HEK293 (cell line): Measurements from ENCODE around the gene MAP3K13.
"Not testable (repeated sequence)": the region's sequence is repeated elsewhere in the genome, so short reads cannot be mapped to it uniquely, and the experiment has no call there.

ENCODE experiments used
- CTCF ChIA-PET: fragments of 350-600 bp; formaldehyde crosslinking; extraction: SDS; loops from one replicate; lab custom pipeline; 2021; ENCODE audit warnings: antibody characterized with exemption; lab: Yijun Ruan, JAX
- POLR2A ChIA-PET: fragments of 300-600 bp; formaldehyde crosslinking; extraction: SDS; loops from one replicate; lab custom pipeline; 2020; ENCODE audit warnings: antibody characterized with exemption, inconsistent platforms; lab: Yijun Ruan, JAX
- H3K27ac ChIP-seq: fragments of 200-500 bp; sonication (Bioruptor generic); 2 replicates; pipeline ENCODE4 v1.5.1; 2014; ENCODE audit warnings: low read depth, low read length, control low read depth, inconsistent platforms; ENCODE audit errors: extremely low read depth
- H3K36me3 ChIP-seq, 2 experiments: fragments of 200-500 bp in 1 of 2; sonication (Bioruptor generic) in 1 of 2; 1 replicate in 1 of 2; 2 replicates in 1 of 2; pipeline ENCODE4 v1.5.1; 2014 to 2017; ENCODE audit warnings: inconsistent platforms in 2 of 2, low read length in 2 of 2; ENCODE audit not compliant: control insufficient read depth in 2 of 2, insufficient read depth in 1 of 2
- H3K4me1 ChIP-seq: fragments of 200-500 bp; sonication (Bioruptor generic); 2 replicates; pipeline ENCODE4 v1.5.1; 2014; ENCODE audit warnings: mild to moderate bottlenecking, low read length, inconsistent platforms; ENCODE audit not compliant: control insufficient read depth, insufficient read depth
- H3K4me3 ChIP-seq: 2 replicates; pipeline ENCODE4 v1.5.1; 2011; ENCODE audit warnings: low read depth, mild to moderate bottlenecking, control low read depth, low read length, moderate library complexity
- H3K9me3 ChIP-seq: fragments of 200-500 bp; sonication (Bioruptor generic); 2 replicates; pipeline ENCODE4 v1.5.1; 2014; ENCODE audit warnings: low read depth, low read length, inconsistent platforms; ENCODE audit not compliant: control insufficient read depth, insufficient read depth
- BCL11A ChIP-seq: fragments of 450-650 bp; formaldehyde crosslinking; IDR thresholded peaks from 2 replicates; pipeline ENCODE4 v1.5.1; 2016; ENCODE audit warnings: low read depth, missing biosample characterization, missing genetic modification characterization
- IKZF3 ChIP-seq: fragments of 450-650 bp; IDR thresholded peaks from 2 replicates; pipeline ENCODE4 v1.5.0; 2018; ENCODE audit warnings: missing biosample characterization, mild to moderate bottlenecking, missing genetic modification characterization, moderate library complexity
- INSM2 ChIP-seq: fragments of 450-650 bp; formaldehyde crosslinking; IDR thresholded peaks from 2 replicates; pipeline ENCODE4 v1.5.1; 2016; ENCODE audit warnings: missing biosample characterization, missing genetic modification characterization
- KLF10 ChIP-seq: fragments of 450-650 bp; IDR thresholded peaks from 2 replicates; pipeline ENCODE4 v1.5.1; 2018; ENCODE audit warnings: missing biosample characterization, mild to moderate bottlenecking, missing genetic modification characterization
- WT1 ChIP-seq: fragments of 450-650 bp; formaldehyde crosslinking; IDR thresholded peaks from 2 replicates; pipeline ENCODE4 v1.5.1; 2016; ENCODE audit warnings: missing biosample characterization, missing genetic modification characterization
- ZBTB17 ChIP-seq: fragments of 450-650 bp; formaldehyde crosslinking; IDR thresholded peaks from 2 replicates; pipeline ENCODE4 v1.5.1; 2016; ENCODE audit warnings: missing biosample characterization, missing genetic modification characterization
- ZBTB26 ChIP-seq: fragments of 450-650 bp; formaldehyde crosslinking; optimal IDR thresholded peaks from 2 replicates; pipeline ENCODE3; 2016; ENCODE audit warnings: missing biosample characterization, mild to moderate bottlenecking, missing genetic modification characterization
- ZFHX2 ChIP-seq: fragments of 450-650 bp; formaldehyde crosslinking; conservative IDR thresholded peaks from 2 replicates; pipeline ENCODE4 v1.5.1; 2016; ENCODE audit warnings: missing biosample characterization, missing genetic modification characterization
- ZFP37 ChIP-seq: fragments of 450-650 bp; formaldehyde crosslinking; IDR thresholded peaks from 2 replicates; pipeline ENCODE4 v1.5.1; 2016; ENCODE audit warnings: missing biosample characterization, missing genetic modification characterization
- ZNF114 ChIP-seq: fragments of 450-650 bp; formaldehyde crosslinking; IDR thresholded peaks from 2 replicates; pipeline ENCODE4 v1.5.0; 2017; ENCODE audit warnings: missing biosample characterization, missing genetic modification characterization
- ZNF148 ChIP-seq: fragments of 450-650 bp; formaldehyde crosslinking; IDR thresholded peaks from 2 replicates; pipeline ENCODE4 v1.5.0; 2017; ENCODE audit warnings: missing biosample characterization, missing genetic modification characterization, borderline replicate concordance
- ZNF169 ChIP-seq: fragments of 450-650 bp; formaldehyde crosslinking; IDR thresholded peaks from 2 replicates; pipeline ENCODE4 v1.5.1; 2016; ENCODE audit warnings: missing biosample characterization, missing genetic modification characterization
- ZNF211 ChIP-seq: fragments of 450-650 bp; formaldehyde crosslinking; IDR thresholded peaks from 2 replicates; pipeline ENCODE4 v1.5.1; 2016; ENCODE audit warnings: low read depth, missing biosample characterization, missing genetic modification characterization
- ZNF221 ChIP-seq: fragments of 450-650 bp; formaldehyde crosslinking; IDR thresholded peaks from 2 replicates; pipeline ENCODE4 v1.5.1; 2017; ENCODE audit warnings: missing biosample characterization, missing genetic modification characterization, borderline replicate concordance
- ZNF239 ChIP-seq: fragments of 450-650 bp; formaldehyde crosslinking; IDR thresholded peaks from 2 replicates; pipeline ENCODE4 v1.5.1; 2016; ENCODE audit warnings: missing biosample characterization, missing genetic modification characterization
- ZNF514 ChIP-seq: fragments of 450-650 bp; formaldehyde crosslinking; IDR thresholded peaks from 2 replicates; pipeline ENCODE4 v1.5.1; 2016; ENCODE audit warnings: missing biosample characterization, missing genetic modification characterization
- ZNF530 ChIP-seq: fragments of 450-650 bp; formaldehyde crosslinking; IDR thresholded peaks from 2 replicates; pipeline ENCODE4 v1.5.1; 2016; ENCODE audit warnings: low read depth, missing biosample characterization, missing genetic modification characterization
- ZNF561 ChIP-seq: fragments of 450-650 bp; IDR thresholded peaks from 2 replicates; pipeline ENCODE4 v1.5.1; 2018; ENCODE audit warnings: missing biosample characterization, missing genetic modification characterization, borderline replicate concordance
- ZNF571 ChIP-seq: fragments of 450-650 bp; formaldehyde crosslinking; IDR thresholded peaks from 2 replicates; pipeline ENCODE4 v1.5.0; 2017; ENCODE audit warnings: missing biosample characterization, missing genetic modification characterization
- ZNF621 ChIP-seq: fragments of 450-650 bp; formaldehyde crosslinking; IDR thresholded peaks from 2 replicates; pipeline ENCODE4 v1.5.1; 2017; ENCODE audit warnings: missing biosample characterization, missing genetic modification characterization
- ZNF629 ChIP-seq: fragments of 450-650 bp; formaldehyde crosslinking; IDR thresholded peaks from 2 replicates; pipeline ENCODE4 v1.5.1; 2017; ENCODE audit warnings: missing biosample characterization, missing genetic modification characterization
- ZNF777 ChIP-seq: fragments of 450-650 bp; formaldehyde crosslinking; IDR thresholded peaks from 2 replicates; pipeline ENCODE4 v1.5.1; 2017; ENCODE audit warnings: missing biosample characterization, missing genetic modification characterization, borderline replicate concordance
- ZNF791 ChIP-seq: fragments of 450-650 bp; formaldehyde crosslinking; IDR thresholded peaks from 2 replicates; pipeline ENCODE4 v1.5.1; 2016; ENCODE audit warnings: missing biosample characterization, missing genetic modification characterization
- TF ChIP-seq, protein P1 (sequence below): fragments of 450-650 bp; formaldehyde crosslinking; IDR thresholded peaks from 2 replicates; pipeline ENCODE4 v1.5.1; 2016; ENCODE audit warnings: missing biosample characterization, missing genetic modification characterization
- TF ChIP-seq, protein P2 (sequence below): fragments of 450-650 bp; formaldehyde crosslinking; IDR thresholded peaks from 2 replicates; pipeline ENCODE4 v1.5.1; 2016; ENCODE audit warnings: missing biosample characterization, missing genetic modification characterization

Gene MAP3K13

DNA sequence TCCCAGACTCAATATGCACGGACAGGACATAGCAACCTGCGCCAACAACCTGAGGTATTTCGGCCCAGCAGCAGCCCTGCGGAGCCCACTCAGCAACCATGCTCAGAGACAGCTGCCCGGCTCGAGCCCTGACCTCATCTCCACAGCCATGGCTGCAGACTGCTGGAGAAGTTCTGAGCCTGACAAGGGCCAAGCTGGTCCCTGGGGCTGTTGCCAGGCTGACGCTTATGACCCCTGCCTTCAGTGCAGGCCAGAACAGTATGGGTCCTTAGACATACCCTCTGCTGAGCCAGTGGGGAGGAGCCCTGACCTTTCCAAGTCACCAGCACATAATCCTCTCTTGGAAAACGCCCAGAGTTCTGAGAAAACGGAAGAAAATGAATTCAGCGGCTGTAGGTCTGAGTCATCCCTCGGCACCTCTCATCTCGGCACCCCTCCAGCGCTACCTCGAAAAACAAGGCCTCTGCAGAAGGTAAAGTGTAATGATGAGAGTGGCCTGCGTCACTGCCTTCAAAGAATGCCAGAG lies 110.4 kb downstream of the MAP3K13 start:
- ChIA-PET CTCF (interaction anchor here (0.7 kb wide), 1 partner anchor 84 kb away, joined by 3 read pairs; no protein-coding TSS in a partner anchor), POLR2A (no interaction called here)
- no peak overlapping the region for H3K27ac ChIP-seq
- H3K4me3 ChIP-seq: no peak overlapping the region
- no peak for TF ChIP-seq ZNF514 (tag by site-specific recombination)
- no peak for TF ChIP-seq ZNF777 (tag by site-specific recombination)
- TF ChIP-seq ZNF114 (tag by site-specific recombination): no peak
- TF ChIP-seq ZBTB17 (tag by site-specific recombination): no peak
- TF ChIP-seq KLF10 (tag by site-specific recombination): no peak
- no peak for TF ChIP-seq ZNF239 (tag by site-specific recombination)
- no peak for TF ChIP-seq ZNF148
- TF ChIP-seq ZNF571 (tag by site-specific recombination): no peak
- TF ChIP-seq BCL11A (tag by site-specific recombination): no peak
- no peak for TF ChIP-seq ZFHX2 (tag by site-specific recombination)
- TF ChIP-seq INSM2 (tag by site-specific recombination): no peak
- no peak for TF ChIP-seq ZNF221
- TF ChIP-seq, protein P1, sequence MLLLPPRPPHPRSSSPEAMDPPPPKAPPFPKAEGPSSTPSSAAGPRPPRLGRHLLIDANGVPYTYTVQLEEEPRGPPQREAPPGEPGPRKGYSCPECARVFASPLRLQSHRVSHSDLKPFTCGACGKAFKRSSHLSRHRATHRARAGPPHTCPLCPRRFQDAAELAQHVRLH (tag by site-specific recombination): no peak
- peaks cover 0 to 35% of the 10 kb centered on the region in 2 experiments; a peak in 2 of 3 replicates for H3K36me3 ChIP-seq
- H3K9me3 ChIP-seq: no peaks in the 10 kb centered on the region
- H3K4me1 ChIP-seq: no peaks in the 10 kb centered on the region

DNA sequence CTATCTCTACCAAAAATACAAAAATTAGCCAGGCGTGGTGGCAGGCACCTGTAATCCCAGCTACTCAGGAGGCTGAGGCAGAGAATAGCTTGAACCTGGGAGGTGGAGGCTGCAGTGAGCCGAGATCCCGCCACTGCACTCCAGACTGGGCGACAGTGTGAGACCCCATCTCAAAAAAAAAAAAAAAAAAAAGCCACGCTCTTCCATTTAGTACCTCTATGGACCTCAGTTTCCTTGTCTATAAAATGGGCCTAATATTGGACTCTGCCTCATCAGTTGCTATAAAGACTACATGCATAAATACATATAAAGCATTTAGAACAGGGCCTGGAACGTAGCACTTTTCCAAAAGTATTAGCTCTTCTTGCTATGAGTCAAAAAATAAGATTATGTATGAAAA lies 112.0 kb downstream of the MAP3K13 start:
- H3K4me3 ChIP-seq, H3K27ac ChIP-seq, H3K9me3 ChIP-seq, CTCF ChIA-PET, H3K4me1 ChIP-seq, POLR2A ChIA-PET: not testable (repeated sequence)
- peaks cover 0 to 32% of the 10 kb centered on the region in 2 experiments; a peak in 2 of 3 replicates for H3K36me3 ChIP-seq

- H3K27ac ChIP-seq: no peak overlapping the region
- peaks cover 0 to 49% of the 10 kb centered on the region in 2 experiments; a peak in 2 of 3 replicates for H3K36me3 ChIP-seq
- CTCF ChIA-PET: interaction anchor here (1.2 kb wide), 1 partner anchor 82 kb away, joined by 3 read pairs; no protein-coding TSS in a partner anchor
- POLR2A ChIA-PET: no interaction called here
- H3K4me3 ChIP-seq: no peak overlapping the region
- TF ChIP-seq KLF10 (tag by site-specific recombination) (no peak), IKZF3 (tag by site-specific recombination) (no peak), ZNF629 (tag by site-specific recombination) (no peak), ZNF561 (tag by site-specific recombination) (no peak), WT1 (no peak), ZBTB26 (tag by site-specific recombination) (no peak), ZNF791 (tag by site-specific recombination) (no peak), ZFP37 (no peak), ZNF530 (tag by site-specific recombination) (no peak), ZNF221 (no peak), ZNF169 (tag by site-specific recombination) (no peak), ZNF211 (tag by site-specific recombination) (no peak), ZNF621 (tag by site-specific recombination) (no peak)
- TF ChIP-seq, protein P2, sequence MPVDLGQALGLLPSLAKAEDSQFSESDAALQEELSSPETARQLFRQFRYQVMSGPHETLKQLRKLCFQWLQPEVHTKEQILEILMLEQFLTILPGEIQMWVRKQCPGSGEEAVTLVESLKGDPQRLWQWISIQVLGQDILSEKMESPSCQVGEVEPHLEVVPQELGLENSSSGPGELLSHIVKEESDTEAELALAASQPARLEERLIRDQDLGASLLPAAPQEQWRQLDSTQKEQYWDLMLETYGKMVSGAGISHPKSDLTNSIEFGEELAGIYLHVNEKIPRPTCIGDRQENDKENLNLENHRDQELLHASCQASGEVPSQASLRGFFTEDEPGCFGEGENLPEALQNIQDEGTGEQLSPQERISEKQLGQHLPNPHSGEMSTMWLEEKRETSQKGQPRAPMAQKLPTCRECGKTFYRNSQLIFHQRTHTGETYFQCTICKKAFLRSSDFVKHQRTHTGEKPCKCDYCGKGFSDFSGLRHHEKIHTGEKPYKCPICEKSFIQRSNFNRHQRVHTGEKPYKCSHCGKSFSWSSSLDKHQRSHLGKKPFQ (tag by site-specific recombination): no peak
- no peaks in the 10 kb centered on the region for H3K9me3 ChIP-seq
- no peaks in the 10 kb centered on the region for H3K4me1 ChIP-seq
Measured at GRCh38 chr3:185477316-185477715, 114.4 kb downstream of the MAP3K13 start.
